Measurements from ENCODE around the gene DPP4.
"Not testable (repeated sequence)": the region's sequence is repeated elsewhere in the genome, so short reads cannot be mapped to it uniquely, and the experiment has no call there.

The DPP4 gene

DNA sequence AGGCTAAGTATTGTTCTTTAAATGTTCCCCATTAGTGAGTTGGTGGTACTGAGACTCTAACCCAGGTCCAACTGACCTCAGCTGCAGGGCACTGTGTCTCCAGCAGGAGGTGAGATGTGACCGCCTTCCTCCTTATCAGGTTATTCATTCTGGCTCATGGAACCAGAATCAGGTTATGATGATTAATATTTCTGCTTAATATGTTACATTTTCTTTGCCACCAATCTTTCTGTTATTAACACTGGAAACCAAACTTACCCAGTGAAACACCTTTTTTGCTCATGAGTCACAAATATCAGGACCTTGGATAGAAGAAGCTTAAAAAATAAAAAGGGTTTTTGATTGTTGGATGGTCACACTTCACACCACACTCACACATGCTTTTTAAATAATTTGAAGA lies 85.4 kb downstream of the DPP4 start:
- no peak for DNase-seq (ENCODE audit: low read depth)

DNA sequence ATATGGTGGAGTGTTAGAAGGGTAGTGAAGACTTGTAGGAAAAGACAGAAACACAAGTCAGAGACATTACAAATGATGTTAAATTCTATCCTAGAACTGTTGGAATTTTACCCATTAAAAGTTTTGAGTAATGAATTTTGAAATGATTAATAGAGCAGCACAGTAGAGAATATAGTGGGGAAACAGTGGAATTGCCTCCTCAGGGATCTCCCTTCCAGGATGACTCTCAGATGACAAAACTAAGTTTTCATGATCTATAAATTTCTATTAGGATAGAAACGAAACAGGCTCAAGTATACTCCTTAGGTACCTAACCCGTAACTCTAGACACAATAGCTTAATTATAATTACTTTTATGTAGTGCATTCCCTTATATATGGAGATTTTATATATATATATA lies 86.7 kb downstream of the DPP4 start:
- DNase-seq (ENCODE audit: low read depth): no peak

DNA sequence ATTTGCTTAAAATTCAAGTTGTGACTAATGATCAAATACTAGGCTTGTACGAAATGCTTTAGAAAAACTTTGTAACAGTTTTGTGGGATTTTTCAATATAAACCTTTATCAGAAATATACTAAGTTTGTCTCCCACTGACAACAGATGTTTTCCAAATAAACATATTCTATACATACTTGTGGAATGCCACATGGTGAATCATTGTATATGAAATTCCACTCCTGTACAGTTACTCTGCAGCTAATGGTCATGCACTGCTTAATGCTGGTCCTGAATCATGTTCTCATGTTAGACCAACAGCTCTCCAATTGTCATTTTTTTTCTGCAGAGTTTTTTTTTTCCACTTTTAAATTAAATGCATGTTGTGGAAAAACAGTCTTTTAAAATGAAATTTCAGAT lies 90.1 kb downstream of the DPP4 start:
- no peak for DNase-seq (ENCODE audit: low read depth)

DNA sequence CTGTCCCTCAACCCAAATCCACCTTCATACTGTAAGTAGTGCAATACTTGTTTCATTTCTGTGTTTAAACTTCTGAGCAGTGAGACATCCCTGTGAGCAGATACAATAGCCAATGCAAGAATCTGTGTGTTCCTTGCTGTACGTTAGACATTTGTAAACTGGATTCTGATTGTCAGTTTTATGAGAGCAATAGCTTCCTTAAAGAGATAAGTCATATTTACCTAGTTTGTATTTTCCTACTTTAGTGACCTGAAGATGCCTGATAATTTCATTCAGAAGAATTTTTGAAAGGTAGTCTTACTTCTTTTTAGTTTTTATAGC lies 90.7 kb downstream of the DPP4 start:
- DNase-seq (ENCODE audit: low read depth): no peak

DNA sequence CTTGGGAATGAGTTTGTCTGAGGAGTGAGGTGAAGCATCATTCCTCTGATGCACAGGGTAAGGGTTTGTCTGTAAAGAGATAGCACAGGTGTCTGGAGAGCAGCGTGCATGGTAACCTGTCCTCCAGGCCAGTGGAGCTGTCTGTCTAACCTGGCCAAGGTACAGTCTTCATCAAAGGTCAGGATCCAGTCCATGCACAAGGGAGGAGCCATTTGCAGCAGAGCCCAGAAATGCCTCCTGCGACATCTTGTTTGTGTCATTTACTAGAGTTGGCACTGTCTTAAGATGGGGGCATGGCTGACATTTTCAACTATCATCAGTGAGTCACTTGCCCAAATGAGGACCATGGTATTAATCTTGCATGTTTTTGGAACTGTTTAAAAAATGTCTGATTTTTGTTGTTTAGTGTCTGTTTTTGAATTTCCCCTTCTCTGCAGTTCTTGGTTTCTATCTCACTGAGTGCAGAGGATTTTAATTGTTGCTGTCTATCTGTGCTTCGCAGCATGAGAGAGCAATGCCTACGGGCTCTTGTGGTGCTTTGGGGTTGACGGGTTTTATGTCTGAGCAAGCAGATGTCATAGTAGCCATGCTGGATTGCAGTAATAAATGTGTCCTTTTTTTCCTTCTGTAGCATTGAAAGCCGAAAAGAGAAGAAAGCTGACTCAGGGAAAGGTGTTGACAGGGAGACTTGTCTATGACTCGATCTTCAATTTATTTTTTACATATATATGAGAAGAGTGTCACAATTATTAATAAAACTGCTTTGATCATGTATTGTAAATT lies 91.3 kb downstream of the DPP4 start:
- no peak for DNase-seq (ENCODE audit: low read depth)

DNA sequence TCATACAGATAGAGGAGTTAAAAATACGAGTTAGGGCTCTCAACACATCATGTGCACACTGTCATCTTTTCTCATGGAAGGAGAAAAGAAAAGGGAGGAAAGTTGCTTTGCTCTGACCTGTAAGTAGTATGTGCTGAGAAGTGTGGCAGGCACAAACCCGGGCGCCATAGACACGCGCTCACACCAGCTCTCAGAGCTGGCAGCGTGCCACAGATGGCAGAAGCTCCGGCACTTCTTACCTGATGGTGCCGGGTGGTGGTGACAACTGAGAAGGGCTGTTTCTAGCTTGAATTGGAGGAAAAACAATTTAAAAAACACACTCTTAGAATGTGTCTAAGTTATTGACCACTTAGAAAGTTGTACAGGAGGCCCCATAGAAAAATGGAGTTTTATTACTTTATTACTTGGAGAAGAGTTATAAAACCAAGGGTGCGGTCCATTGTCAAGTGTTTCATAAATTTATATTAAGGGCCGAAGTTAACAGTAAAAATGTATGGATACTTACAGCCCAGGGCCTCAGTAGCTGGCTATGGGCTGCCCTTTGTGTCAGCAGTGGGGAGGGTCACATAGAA lies 92.2 kb downstream of the DPP4 start:
- DNase-seq (ENCODE audit: low read depth): no peak

DNA sequence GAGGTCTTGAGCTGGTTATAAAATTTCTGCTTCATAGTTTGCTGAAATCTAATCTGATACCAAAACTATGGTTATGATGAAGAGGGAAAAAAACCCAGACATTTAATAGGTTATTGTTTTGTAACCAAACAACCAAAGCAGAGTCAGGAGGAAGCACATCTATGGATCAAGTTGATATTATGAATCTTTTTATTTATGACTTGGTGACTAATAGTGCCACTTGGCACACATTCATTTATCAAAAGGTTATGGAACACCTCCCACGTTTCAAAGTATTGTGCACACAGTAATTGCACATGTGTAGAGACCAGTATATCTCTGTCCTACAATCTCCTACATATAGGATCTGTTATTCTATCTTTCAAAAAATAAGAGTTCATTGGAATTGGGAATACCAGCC lies 93.0 kb downstream of the DPP4 start:
- DNase-seq (ENCODE audit: low read depth): no peak

DNA sequence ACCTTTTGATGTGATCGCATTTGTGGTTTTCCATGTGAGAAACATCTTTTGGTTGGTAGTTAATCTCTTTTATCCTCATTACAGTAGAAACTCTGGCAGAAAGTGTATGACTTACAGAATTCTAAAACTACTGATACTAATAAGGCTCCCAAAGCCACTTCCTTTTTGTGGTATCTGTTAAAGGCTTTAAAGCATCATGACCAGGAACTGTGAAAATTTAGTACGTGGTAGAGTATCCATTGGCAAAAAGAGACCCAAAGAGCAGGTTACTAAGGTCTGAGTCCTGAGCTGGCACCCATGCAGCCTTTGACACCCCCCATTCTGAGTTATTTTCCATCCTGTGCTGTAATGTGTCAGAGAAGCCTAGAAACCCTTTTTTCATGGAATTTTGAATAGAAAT lies 94.5 kb downstream of the DPP4 start:
- DNase-seq (ENCODE audit: low read depth): no peak

DNA sequence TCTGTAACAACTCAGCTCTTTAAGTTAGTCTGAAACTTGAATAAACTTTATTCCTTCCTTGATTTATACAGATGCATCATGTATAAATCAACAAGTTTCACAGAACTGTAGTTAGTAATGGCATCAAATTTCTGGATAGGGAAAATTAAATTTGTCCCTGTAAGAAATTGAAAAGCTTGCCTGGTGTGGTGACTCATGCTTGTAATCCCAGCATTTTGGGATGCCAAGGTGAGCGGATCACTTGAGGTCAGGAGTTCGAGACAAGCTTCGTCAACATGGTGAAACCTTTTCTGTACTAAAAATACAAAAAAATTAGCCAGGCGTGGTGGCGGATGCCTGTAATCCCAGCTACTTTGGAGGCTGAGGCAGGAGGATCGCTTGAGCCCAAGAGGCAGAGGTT lies 96.1 kb downstream of the DPP4 start:
- not testable (repeated sequence) for DNase-seq (ENCODE audit: low read depth)

DNA sequence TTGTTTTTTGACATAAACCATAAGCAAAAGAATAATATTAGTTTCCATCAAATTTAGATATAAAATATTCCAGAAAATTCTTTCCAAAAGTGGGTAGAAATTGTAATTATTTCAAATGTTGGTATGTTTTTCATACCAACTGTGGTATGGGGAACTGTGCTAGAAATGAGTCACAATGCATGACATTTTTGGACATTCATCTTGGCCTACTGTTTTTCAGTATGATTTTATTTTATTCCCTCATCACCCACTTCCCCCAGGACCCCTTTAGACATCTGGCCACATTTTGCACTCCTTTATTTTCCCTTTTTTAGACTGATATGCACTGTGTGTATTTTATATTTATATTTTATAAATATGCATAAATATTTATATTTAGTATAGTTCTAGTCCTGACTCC lies 97.1 kb downstream of the DPP4 start:
- no peak for DNase-seq (ENCODE audit: low read depth)

DNA sequence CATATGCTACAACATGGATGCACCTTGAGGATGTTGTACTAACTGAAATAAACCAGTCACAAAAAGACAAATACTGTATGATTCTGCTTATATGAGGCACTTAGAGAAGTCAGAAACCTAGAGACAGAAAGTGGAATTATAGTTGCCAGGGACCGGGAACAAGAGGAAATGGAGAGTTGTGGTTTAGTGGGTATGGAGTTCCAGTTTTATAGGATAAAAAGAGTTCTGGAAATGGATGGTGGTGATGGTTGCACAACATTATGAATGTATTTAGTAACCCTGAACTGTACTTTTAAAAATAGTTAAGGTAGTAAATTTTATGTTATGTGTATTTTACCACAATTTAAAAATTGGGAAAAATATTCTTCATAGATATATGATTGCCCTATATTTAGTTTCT lies 97.7 kb downstream of the DPP4 start:
- no peak for DNase-seq (ENCODE audit: low read depth)

DNA sequence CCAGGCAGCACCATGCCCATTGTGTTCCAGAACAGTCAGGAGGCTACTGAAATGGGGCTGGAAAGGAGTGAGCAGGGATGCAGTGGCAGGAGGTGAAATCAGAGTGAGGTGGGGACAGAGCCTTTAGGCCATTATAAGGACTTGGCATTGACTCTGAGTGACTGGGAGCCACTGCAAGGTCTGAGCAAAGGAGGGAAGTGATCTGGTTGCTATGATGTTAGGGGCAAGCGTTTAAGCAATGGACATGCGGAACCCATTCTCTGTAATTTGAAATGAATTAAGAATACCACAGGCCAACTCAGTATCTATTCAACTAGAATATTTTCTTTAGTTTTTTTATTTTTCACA lies 98.2 kb downstream of the DPP4 start:
- DNase-seq (ENCODE audit: low read depth): no peak

DNA sequence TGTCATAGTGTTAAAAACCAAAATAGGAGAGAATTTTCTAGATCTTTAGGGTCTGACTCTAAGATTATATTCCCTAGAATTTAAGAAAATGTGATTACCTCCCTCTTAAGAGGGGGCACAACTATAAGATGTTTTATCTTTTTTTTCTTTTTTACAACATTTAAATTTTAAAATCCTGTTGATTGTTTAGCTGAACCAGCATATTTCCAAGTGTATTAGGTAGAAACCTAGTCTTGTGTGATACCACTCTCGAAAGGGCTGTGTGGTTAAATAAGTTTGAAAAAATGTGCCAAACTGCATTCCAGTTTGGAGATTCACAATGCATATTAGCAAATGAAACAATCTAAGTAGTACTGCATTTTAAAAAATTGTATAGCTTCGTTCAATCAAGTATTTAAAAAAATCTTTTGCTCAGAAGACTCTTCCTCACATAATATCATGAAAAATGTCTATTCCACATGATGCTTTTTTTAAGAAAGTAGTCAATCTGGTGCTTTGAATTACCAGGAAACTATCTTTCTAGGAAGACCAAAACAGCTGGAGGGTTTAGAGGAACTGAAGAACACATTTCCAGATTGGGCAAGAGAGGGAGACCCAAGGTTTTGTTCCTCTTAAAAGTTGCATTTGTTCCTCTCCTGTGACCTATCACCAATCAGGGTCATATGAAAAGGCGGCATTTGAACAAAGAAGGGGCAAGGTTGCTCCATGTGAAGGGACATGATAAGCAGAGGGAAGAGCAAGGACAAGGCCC lies 98.8 kb downstream of the DPP4 start:
- no peak for DNase-seq (ENCODE audit: low read depth)

DNA sequence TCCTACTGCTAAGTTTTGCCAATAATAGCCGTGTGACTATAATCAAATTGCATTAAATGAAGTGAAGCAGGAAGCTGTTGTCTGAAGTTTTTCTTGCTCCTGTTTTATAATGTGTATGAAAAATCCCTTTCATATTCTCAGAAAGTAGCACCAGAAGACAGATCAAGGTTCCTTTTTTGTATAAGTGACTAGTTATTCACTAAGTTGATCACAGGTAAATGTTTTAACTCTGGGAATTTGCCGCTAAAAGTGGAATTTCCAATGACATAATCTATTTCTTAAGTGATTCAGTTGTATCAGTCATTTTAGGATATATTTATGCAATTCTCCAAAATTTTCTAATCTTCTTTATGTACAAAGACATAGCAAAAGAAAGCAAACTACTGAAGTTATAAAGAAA lies 99.6 kb downstream of the DPP4 start:
- DNase-seq (ENCODE audit: low read depth): no peak

DNA sequence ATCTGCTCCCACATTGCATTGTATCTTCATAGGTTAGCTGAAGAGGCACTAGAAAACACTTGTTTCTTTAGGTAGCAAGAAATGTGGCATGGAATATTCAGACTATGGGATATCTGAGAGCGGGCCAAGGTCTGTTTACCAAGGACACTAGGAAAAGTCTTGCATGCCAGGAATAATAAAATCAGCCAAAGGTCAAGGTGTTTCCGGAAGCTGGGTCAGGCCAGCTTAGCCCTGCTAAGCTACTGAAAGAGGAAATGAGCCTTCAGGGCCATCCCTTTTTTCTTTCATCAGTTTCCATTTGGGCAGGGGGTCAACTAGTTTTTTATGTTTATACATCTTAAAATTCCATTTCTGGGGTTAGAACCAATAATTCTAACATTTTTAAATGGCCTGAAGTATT lies 101.1 kb downstream of the DPP4 start:
- DNase-seq (ENCODE audit: low read depth): no peak

DNA sequence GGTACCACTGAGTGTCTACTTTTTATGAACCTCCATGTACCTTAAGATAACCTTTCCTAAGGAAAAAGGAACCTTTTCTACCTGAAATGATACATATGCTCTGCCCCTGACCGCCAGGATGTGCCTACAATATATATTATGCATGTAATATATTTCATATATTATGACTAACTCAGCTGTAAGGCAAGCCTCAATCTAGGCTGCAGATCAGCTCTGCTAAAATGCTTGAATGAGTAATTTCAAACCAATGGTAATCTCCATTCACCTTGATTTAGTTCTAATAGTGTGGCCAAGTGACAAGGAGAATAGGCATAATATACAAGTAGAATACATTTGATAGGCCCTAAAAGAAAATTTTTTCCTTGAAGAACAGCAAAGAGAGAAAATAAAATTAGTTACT lies 101.8 kb downstream of the DPP4 start:
- DNase-seq (ENCODE audit: low read depth): no peak

DNA sequence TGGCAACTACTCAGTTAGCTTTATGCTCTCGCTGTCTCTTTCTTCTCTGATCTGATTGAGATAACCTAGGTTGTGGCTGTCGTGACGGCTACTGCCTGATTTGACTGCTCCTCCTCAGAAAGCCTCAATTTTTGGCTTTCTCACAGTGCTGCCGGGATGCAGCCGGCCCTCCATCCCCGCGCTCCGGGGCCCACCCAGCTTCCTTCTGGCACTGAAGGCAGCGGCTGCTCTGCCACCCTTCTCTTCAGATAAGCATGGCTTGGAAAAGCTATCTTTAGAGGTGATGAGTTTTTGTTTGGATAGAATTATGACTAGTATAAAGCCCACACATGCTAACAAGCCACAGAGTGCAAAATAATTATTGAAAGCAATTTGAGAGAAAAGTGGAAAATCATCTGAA lies 102.5 kb downstream of the DPP4 start:
- DNase-seq (ENCODE audit: low read depth): no peak

DNA sequence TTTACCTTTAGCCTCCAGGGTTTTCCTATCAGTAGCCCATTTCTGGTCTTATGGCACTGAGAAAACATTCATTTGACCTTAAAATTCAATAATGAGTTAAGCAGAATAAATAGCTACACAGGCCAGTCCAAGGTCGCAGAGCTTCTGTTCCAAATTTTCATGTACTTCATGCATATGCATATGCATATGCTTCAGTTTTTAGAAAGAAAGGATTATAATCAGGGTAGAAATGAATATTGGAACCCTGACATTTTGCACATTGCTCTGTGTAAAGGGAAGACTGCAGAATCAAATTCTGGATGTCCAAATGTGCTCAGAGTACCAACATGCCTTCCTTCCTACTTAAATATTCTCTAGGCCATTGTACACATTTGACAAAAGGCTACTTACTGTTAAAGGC lies 104.9 kb downstream of the DPP4 start:
- DNase-seq (ENCODE audit: low read depth): no peak

DNA sequence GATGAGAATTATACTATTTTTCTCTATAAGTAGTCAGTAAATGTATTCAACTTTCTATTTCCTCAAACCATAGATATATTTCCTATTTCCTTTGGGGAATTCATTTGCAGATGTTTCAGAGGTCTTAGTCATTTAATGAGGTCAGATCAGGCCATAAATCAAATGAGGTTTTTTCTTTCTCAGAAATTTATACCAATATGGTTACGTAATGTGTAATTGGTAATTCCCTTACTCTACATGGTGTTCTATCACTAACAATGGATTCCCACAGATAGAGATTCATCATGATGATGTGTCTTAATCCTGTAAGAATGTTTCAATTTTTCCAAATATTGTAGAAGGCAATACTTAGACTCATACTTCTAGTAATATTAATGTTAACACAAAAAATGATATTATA lies 108.0 kb downstream of the DPP4 start:
- DNase-seq (ENCODE audit: low read depth): no peak

DNA sequence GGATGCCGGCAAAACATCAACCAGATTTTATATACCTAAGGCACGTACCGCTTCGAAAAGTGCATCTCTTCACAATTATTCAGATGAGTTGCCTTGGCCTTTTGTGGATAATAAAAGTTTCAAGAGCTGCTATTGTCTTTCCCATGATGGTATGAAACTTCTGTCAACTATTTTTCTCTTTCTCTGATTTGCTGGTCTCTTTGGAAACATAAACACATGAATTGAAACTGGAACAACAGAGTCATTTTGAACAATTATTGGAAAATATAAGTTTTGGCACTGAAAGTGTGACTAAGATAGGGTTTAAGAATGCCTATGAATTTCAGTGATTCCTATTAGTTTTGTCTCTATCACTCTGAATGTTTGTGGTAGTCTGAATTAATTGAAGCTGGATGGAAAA lies 109.9 kb downstream of the DPP4 start:
- no peak for DNase-seq (ENCODE audit: low read depth)

DNA sequence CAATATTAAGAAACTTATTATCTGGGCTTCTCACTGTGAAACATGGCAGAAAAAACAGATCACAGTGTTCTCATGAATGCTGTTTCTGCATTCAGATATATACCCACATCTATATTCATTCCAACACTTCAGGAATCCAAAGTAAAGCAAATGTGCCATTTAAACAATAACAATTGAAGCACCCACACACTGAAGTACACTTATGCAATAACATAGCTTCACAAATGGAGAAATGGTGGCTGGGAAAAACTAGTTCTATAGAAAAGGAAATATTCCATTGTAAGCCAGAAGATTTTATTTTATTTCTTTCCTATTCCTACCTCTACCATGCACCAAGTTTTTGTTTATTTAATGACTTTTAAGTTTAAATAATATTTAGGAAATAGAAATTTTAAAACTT lies 111.9 kb downstream of the DPP4 start:
- DNase-seq (ENCODE audit: low read depth): no peak

DNA sequence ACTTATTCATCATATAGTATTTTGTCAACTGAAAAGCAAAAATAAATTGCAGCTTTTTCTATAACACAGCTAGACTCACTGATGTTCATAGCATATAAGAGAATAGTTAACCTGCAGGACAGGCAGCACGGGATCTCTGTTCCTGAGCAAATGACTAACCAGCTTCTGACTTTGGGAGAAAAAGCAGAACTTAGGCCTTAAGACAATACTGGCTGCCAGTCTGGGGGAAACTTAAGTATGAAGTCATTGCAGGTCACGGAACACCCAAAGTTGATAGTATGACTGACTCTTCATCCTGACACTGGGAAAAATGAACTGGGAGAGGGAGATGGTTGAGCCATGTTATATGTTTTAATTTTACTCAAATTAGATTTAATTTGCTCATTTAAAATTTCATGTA lies 113.0 kb downstream of the DPP4 start:
- DNase-seq (ENCODE audit: low read depth): no peak

DNA sequence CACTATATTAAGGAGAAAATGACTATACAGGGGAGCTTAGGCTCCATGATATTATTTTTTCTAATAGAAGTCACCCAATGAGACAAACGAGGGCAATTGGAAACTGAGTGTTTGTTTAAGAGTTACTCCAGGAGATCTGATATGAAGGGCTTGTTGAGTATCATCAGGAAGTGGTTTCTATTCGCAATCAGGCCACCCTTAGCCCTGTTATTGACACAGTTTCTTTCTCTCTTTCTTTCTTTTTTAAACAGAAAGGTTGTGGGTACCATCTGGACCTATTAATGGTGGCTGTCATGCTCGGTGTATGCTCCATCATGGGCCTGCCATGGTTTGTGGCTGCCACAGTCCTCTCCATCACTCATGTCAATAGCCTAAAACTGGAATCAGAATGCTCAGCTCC lies 117.3 kb downstream of the DPP4 start:
- no peak for DNase-seq (ENCODE audit: low read depth)

DNA sequence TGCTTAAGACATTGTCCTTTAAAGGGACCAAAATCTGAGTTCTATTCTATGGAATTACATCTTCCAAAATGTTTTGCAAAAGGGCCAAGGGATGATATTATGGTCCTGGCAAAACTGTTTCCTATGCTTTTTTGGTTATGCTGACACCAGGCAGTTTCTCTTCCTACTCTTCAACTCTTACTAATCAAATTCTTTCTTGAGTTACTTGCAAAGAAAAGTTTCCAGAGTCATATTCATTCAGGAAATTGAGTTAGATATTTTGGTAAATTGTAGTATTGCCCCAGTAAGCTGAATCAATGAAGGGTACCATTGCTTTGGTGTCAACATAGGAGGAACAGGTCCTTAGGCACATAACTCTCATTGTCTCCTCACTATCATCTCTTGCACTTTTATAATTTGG lies 118.8 kb downstream of the DPP4 start:
- no peak for DNase-seq (ENCODE audit: low read depth)

Data from T follicular helper cell (primary cell).